ENCODE data around the gene LRRK1.

DNA sequence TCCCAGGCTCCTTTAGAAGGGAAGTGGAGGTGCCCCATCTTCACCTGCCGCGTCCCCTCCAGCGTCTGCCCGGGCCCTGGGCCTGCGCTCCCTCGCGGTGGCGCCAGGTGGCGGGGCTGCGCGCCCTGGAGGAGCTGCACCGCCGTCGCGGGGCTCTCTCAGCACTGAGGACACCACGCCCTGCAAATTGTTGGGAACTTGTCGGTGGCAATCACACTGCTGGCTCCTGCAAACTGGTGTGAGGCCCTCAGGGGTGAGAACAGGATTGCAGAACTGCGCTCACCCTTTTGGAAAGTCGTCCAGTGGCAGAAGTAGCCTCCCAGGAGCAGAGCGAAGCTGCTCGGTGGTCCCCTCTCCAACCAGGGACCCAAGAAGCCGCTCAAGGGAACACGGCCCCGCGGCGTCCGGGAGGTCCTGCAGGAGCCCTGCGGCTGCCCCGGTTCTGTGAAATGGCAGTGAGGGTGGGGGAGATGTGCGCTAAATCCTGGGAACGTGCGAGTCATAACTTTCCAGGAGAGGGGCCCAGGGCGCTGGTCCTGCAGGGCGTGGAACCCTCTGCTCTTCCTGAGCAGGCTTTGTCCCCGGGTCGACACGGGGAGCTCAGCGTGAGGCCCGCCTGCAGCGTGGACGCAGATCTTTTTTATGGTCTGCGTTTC lies 995 bp upstream of the LRRK1 start:
- TF ChIP-seq, protein P1, sequence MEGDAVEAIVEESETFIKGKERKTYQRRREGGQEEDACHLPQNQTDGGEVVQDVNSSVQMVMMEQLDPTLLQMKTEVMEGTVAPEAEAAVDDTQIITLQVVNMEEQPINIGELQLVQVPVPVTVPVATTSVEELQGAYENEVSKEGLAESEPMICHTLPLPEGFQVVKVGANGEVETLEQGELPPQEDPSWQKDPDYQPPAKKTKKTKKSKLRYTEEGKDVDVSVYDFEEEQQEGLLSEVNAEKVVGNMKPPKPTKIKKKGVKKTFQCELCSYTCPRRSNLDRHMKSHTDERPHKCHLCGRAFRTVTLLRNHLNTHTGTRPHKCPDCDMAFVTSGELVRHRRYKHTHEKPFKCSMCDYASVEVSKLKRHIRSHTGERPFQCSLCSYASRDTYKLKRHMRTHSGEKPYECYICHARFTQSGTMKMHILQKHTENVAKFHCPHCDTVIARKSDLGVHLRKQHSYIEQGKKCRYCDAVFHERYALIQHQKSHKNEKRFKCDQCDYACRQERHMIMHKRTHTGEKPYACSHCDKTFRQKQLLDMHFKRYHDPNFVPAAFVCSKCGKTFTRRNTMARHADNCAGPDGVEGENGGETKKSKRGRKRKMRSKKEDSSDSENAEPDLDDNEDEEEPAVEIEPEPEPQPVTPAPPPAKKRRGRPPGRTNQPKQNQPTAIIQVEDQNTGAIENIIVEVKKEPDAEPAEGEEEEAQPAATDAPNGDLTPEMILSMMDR (IDR thresholded peaks at IDR 0.05) = peak; percentile 97
- TF ChIP-seq EHMT2 (IDR thresholded peaks at IDR 0.05; ENCODE audit: low read depth) (no peak), EP300 (IDR thresholded peaks at IDR 0.05) (no peak), JUNB (IDR thresholded peaks at IDR 0.05) (no peak), MAZ (IDR thresholded peaks at IDR 0.05; ENCODE audit: borderline replicate concordance, low read depth, low read length) (no peak), BHLHE40 (IDR thresholded peaks at IDR 0.05; ENCODE audit: low read depth, low read length) (no peak), POLR2A (IDR thresholded peaks at IDR 0.05; ENCODE audit: low read length) (peak; percentile 55), TP53 (CRISPR knock-in tag; IDR thresholded peaks at IDR 0.05) (no peak), CEBPB (IDR thresholded peaks at IDR 0.05) (no peak), MAFK (IDR thresholded peaks at IDR 0.05; ENCODE audit: partially characterized antibody) (no peak), MYC (IDR thresholded peaks at IDR 0.05; ENCODE audit: borderline replicate concordance, low read length) (peak; percentile 78; the same call in 1 of the 2 replicates), GATA3 (IDR thresholded peaks at IDR 0.05; ENCODE audit: borderline replicate concordance) (peak; percentile 22; the same call in 1 of the 2 replicates)
- TF ChIP-seq, protein P2, sequence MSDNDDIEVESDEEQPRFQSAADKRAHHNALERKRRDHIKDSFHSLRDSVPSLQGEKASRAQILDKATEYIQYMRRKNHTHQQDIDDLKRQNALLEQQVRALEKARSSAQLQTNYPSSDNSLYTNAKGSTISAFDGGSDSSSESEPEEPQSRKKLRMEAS (IDR thresholded peaks at IDR 0.05) = peak; percentile 89
- TF ChIP-seq, protein P3, sequence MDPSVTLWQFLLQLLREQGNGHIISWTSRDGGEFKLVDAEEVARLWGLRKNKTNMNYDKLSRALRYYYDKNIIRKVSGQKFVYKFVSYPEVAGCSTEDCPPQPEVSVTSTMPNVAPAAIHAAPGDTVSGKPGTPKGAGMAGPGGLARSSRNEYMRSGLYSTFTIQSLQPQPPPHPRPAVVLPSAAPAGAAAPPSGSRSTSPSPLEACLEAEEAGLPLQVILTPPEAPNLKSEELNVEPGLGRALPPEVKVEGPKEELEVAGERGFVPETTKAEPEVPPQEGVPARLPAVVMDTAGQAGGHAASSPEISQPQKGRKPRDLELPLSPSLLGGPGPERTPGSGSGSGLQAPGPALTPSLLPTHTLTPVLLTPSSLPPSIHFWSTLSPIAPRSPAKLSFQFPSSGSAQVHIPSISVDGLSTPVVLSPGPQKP (IDR thresholded peaks at IDR 0.05; ENCODE audit: low read depth, low read length) = no peak

Measured in A549 (cell line).